PFSK-1 (cell line): ENCODE data around the gene AIG1.

Experiments
- FOXP2 ChIP-seq: optimal IDR thresholded peaks from 2 replicates; pipeline ENCODE3; 2011; ENCODE audit warnings: borderline replicate concordance, control low read depth, inconsistent platforms; ENCODE audit not compliant: insufficient read depth; ENCODE audit errors: extremely low read length, extremely low read depth
- POLR2AphosphoS5 ChIP-seq: IDR thresholded peaks from 2 replicates; pipeline ENCODE4 v1.6.1; 2012; ENCODE audit warnings: low read depth, mild to moderate bottlenecking, control low read depth, low read length, moderate library complexity
- SIN3A ChIP-seq: IDR thresholded peaks from 2 replicates; pipeline ENCODE4 v1.6.1; 2012; ENCODE audit warnings: mild to moderate bottlenecking, low read length, moderate library complexity, borderline replicate concordance; ENCODE audit not compliant: insufficient read depth
- TAF1 ChIP-seq: IDR thresholded peaks from 2 replicates; pipeline ENCODE4 v1.6.1; 2012; ENCODE audit warnings: low read length, control low read depth, borderline replicate concordance; ENCODE audit not compliant: insufficient read depth
- TF ChIP-seq, protein P1 (sequence below), 2 experiments: IDR thresholded peaks; 2 replicates each; pipeline versions ENCODE4 v1.6.1 to v1.8.0; 2011 to 2012; ENCODE audit warnings: low read depth in 2 of 2, low read length in 2 of 2, control low read depth in 1 of 2, inconsistent platforms in 1 of 2, mild to moderate bottlenecking in 1 of 2, moderate library complexity in 1 of 2; ENCODE audit not compliant: insufficient read depth in 1 of 2

Gene AIG1

DNA sequence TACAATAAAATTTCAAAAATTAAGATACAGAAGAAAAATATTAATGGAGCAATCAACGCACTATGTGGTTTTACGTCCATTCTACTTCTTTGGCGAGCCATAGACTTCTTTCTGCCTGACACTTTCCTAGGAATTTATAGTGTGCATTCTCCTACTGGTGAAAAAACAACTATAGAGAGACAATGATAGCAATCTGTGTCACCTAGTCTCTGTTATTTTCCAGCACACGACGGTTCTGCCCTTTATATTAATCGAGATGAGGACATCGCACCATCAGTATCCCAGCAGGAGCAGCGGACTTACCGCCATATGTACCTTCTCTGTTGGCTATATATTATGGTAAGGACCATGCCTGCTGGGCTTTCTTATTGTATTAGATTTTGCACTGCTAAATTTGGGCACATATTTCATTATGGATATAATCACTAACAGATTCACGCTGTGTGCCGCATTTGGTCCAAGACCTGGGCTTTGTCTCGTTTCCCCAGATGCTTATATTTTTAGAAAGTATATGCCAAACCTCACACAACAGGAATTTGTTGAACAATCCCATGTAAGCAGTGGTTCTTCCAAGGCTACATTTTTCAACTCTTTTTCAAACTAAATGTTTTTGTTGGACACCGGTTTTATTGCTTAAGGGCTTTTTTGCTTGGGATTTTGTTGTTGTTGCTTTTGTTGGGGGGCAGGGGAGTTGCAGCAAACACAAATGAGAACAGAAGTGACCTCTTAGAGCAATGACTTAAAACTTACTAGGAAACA, 223.4 kb downstream of the AIG1 start:
- TF ChIP-seq SIN3A (no peak), FOXP2 (no peak), TAF1 (no peak), POLR2AphosphoS5 (no peak)
- TF ChIP-seq, protein P1, sequence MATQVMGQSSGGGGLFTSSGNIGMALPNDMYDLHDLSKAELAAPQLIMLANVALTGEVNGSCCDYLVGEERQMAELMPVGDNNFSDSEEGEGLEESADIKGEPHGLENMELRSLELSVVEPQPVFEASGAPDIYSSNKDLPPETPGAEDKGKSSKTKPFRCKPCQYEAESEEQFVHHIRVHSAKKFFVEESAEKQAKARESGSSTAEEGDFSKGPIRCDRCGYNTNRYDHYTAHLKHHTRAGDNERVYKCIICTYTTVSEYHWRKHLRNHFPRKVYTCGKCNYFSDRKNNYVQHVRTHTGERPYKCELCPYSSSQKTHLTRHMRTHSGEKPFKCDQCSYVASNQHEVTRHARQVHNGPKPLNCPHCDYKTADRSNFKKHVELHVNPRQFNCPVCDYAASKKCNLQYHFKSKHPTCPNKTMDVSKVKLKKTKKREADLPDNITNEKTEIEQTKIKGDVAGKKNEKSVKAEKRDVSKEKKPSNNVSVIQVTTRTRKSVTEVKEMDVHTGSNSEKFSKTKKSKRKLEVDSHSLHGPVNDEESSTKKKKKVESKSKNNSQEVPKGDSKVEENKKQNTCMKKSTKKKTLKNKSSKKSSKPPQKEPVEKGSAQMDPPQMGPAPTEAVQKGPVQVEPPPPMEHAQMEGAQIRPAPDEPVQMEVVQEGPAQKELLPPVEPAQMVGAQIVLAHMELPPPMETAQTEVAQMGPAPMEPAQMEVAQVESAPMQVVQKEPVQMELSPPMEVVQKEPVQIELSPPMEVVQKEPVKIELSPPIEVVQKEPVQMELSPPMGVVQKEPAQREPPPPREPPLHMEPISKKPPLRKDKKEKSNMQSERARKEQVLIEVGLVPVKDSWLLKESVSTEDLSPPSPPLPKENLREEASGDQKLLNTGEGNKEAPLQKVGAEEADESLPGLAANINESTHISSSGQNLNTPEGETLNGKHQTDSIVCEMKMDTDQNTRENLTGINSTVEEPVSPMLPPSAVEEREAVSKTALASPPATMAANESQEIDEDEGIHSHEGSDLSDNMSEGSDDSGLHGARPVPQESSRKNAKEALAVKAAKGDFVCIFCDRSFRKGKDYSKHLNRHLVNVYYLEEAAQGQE (IDR thresholded peaks at IDR 0.05; ENCODE audit: insufficient read depth in 1 of 2, low read depth in 2 of 2, low read length in 2 of 2) = no peak

DNA sequence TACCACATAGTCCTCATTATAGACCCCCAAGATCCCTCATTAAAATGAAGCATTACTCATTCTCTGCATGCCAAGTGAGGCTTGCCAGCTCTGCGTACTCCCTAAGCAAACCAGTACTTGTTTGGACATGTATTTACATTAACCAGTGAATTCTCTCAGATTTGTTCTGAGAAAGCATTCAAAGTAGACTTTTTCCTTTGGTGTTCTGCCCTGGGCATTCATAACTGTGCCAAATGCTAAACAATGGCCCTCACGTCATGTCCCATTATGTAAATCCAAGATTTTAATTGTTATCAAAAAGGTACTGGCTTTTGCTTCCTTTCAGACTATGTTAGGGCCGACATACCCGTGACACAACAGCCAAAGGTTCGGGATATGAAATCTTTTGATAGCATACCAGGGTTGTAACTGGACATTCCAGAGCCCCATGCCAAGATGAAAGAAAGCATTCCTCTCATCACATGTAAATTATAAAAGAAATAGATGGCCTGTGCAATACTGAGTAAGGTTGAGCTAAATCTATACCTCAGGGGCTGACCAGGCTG, 225.6 kb downstream of the AIG1 start:
- TF ChIP-seq SIN3A = no peak

DNA sequence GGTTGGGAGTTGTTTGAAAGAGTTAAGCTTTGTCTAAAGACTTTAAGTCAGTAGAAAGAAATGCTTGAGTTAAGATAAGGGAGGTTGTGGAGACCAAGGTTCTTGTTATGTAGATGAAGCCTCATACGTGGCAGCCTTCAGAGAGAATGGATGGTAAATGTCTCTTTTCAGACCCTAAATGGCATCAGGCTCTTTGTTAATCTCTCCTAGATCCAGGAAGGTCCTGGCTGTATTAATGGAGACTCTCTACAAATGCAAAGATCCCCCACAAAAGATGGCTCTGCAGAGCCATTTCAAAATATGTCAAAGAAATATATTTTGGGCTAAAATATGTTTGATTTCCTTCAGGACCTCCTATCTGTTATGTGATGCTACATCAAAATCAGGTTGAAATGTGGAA, 228.2 kb downstream of the AIG1 start:
- no peak for TF ChIP-seq FOXP2
- TF ChIP-seq POLR2AphosphoS5 = no peak
- no peak for TF ChIP-seq SIN3A
- no peak for TF ChIP-seq TAF1

DNA sequence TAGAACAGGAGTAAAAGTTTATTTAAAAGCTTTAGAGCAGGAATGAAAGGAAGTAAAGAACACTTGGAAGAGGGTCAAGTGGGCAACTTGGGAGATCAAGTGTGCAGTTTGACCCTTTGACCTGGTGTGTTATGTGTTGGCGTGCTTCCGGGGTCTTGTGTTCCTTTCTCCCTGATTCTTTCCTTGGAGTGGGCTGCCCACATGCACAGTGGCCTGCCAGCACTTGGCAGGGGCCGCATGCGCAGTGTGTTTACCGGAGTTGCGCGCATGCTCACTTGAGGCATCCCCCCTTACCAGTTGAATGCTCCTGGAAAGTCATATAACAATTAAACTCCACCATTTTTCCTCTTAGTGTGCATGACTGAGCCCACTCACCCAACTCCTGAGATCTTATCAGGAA, 229.5 kb downstream of the AIG1 start:
- TF ChIP-seq FOXP2 = no peak
- TF ChIP-seq, protein P1 (IDR thresholded peaks at IDR 0.05; ENCODE audit: insufficient read depth in 1 of 2, low read depth in 2 of 2, low read length in 2 of 2) = no peak

DNA sequence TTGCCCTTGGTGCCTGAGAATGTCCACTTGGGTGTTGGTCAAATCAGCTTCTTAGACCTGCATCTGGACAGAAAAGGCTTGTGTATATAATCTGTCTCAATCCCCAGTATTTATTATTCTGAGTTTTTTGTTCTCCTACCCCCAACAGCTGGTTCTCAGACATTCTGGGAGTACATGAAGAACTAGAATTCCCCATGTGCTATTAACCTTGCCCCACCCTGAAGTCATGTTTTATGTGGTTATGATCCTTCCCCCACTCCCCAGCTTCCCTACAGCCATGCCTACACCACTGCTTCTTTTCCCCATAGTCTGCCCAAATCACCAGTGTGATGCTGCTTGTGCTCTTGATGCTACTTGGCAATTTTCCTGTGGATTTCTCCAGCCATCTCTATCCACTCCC, 232.8 kb downstream of the AIG1 start:
- TF ChIP-seq FOXP2 (no peak), POLR2AphosphoS5 (no peak)

DNA sequence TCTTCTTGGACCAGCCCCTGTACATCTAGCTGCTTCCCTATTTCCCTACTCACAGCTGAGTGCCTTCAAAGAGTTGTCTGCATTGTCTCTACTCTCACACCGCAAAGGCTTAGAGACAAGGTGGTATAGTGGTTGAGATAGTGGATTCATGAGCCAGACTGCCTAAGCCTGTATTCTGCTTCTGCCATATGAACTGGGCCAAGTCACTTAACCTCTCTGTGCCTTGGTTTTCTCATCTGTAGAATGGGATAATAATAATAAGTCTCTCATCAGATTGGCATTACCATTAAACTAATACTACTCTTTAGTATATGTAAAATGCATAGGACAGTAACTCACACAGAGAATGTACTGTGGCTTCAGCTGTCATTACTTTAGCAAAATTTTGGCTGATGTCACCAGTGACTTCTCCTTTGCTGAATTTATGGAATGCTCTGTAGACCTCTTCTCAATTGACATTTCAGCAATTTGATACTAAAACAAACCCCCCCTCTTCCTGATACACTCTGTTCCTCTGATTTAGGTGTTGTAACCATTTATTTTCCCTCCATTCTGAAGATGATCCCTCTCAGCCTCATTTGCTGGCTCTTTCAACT, 233.7 kb downstream of the AIG1 start:
- no peak for TF ChIP-seq SIN3A
- no peak for TF ChIP-seq TAF1
- no peak for TF ChIP-seq FOXP2
- TF ChIP-seq, protein P1 (IDR thresholded peaks at IDR 0.05; ENCODE audit: insufficient read depth in 1 of 2, low read depth in 2 of 2, low read length in 2 of 2) = no peak
- no peak for TF ChIP-seq POLR2AphosphoS5
